Measurements from ENCODE around the gene COX19. TPM values are rescaled to one million over a fixed set of nuclear protein-coding genes. Genes with fewer than 3 reads are reported as not detected.

The COX19 gene
- total RNA-seq, 1 experiment from 2014 or later: 12.3 TPM

- Mint-ChIP-seq H3K4me1 (peaks cover 10 to 17% of the 10 kb centered on the region in 2 experiments), H3K27me3 (ENCODE audit: low read depth) (peaks cover 2% of the 10 kb centered on the region; the same call in 1 of the 2 replicates), H3K36me3 (ENCODE audit: insufficient read depth in 1 of 3, low read depth in 3 of 3) (peaks cover 5 to 44% (median 43%) of the 10 kb centered on the region in 3 experiments), H3K4me3 (no peak overlapping the region), H3K9me3 (peaks cover 0 to 3% of the 10 kb centered on the region in 2 experiments; a peak in 1 of 5 replicates), H3K27ac (peak overlapping the region in 2 of 3 experiments; percentile 28 to 58; a peak in 3 of 7 replicates)
- Histone ChIP-seq H2BK12ac (ENCODE audit: insufficient read length, low read depth, low read length) (no peak overlapping the region), H2BK20ac (ENCODE audit: low read depth, low read length, poor library complexity, severe bottlenecking) (no peak overlapping the region), H3K56ac (ENCODE audit: insufficient read length, low read depth, low read length) (no peak overlapping the region), H4K8ac (replicated peaks; ENCODE audit: insufficient read length, low read depth, low read length) (no peak overlapping the region), H3K79me1 (ENCODE audit: insufficient read depth, low read depth, low read length, poor library complexity, severe bottlenecking) (no peaks in the 10 kb centered on the region), H3K4ac (ENCODE audit: low read depth, low read length) (no peak overlapping the region), H2AFZ (ENCODE audit: low read length) (no peak overlapping the region), H3K79me2 (ENCODE audit: insufficient read depth, low read length) (no peaks in the 10 kb centered on the region), H3K18ac (ENCODE audit: insufficient read length, low read depth, low read length) (no peak overlapping the region), H3K23me2 (ENCODE audit: insufficient read length, low read depth, low read length, poor library complexity, severe bottlenecking) (no peaks in the 10 kb centered on the region), H3K14ac (ENCODE audit: insufficient read depth, low read length) (no peak overlapping the region), H2AK5ac (ENCODE audit: insufficient read length, low read length) (no peak overlapping the region), H3K4me2 (ENCODE audit: insufficient read depth, insufficient read length, low read length) (no peak overlapping the region), H3K23ac (ENCODE audit: insufficient read length, low read depth, low read length) (no peak overlapping the region), H3K27ac (ENCODE audit: insufficient read length, low read depth, low read length) (no peak overlapping the region), H2BK120ac (ENCODE audit: low read depth, low read length, poor library complexity, severe bottlenecking) (no peak overlapping the region), H3K9me3 (ENCODE audit: control insufficient read depth, low read depth, low read length) (no peaks in the 10 kb centered on the region), H2BK15ac (ENCODE audit: low read depth, low read length) (no peak overlapping the region), H3K9ac (ENCODE audit: extremely low read depth, insufficient read length, low read length) (no peak overlapping the region), H4K20me1 (ENCODE audit: control insufficient read depth, insufficient read depth, insufficient read length) (no peaks in the 10 kb centered on the region), H3K27me3 (ENCODE audit: insufficient read depth, low read length) (no peaks in the 10 kb centered on the region), H4K5ac (ENCODE audit: insufficient read length, low read depth, low read length) (no peak overlapping the region), H3K4me1 (ENCODE audit: insufficient read depth, low read length) (no peaks in the 10 kb centered on the region), H2BK5ac (ENCODE audit: insufficient read length, low read length) (no peak overlapping the region), H4K91ac (ENCODE audit: insufficient read length, low read depth, low read length) (no peak overlapping the region), H3T11ph (ENCODE audit: low read length) (no peak overlapping the region)
- no CpG with 5 or more reads among the region's 39 CpGs for WGBS (ENCODE audit: extremely low coverage, insufficient read length, low lambda C conversion rate)
- 0 out of 3 replicates have a peak, but pooled peaks have one; percentile 5 for TF ChIP-seq CTCF (conservative IDR thresholded peaks at IDR 0.05)
- no peak for DNase-seq
Observed at GRCh38 chr7:967361-968082, 7.8 kb downstream of the COX19 start.

Data from H9 (cell line).